Posterior cingulate gyrus (tissue), 11 donors: ENCODE results near the gene ZNF614.
A peak's percentile ranks its signal among the peaks of the same experiment; 100 is the strongest.
"Not testable (repeated sequence)": the region's sequence is repeated elsewhere in the genome, so short reads cannot be mapped to it uniquely, and the experiment has no call there.

Experiments used
- DNase-seq, 10 donors: peaks; one replicate each; pipeline versions ENCODE4 v3.0.0 to v3.0.0-alpha.2; 2020 to 2021; ENCODE audit warnings: mixed read lengths in 3 of 10
- intact Hi-C: fragments of 100-400 bp; cut with DNase I; formaldehyde crosslinking; loops from one replicate; pipeline ENCODE4 v1.15.1; 2023

ZNF614 gene

DNA sequence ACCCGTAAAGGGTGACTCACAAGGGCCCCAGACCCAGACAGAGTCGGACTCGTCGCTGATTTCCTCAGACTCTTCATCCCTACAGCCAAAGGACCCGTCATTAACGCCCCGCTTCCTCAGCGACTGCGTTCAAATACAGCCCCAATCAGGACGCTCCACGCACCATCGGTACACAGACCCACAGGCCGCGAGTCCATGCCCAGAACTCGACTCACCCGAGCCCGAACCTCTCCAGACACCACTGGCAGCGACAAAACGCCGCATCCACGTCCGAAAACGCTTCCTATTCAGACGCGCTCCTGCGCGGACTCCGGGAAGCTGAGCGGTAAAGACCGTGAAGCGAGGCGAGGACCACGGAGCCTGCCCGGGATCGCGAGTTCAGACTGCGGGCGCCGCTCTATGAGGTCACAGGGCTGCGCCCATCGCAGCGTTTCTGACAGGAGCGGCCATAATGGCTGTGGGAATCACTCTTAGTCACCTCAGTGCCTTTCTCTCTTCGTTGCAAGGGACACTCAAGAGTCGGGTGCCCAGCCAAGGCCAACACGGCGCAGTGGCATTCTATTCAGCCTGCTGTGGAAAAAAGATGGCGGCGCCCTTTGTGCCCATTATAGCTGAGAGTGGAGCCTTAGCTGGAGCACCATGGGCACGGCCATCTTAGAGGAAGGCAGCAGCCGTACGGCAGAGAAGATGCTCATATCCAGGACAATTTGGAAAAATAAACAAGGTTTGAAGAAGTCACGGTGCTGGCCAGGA lies at the start of gene ZNF614:
TSS of gene ZNF614 (minus strand) at position 353 of the 753 bp plus-strand sequence. CDS start 2,634 bp downstream, outside the sequence.
- intact Hi-C loops = loop anchor here (1.0 kb wide), 1 partner anchor 20 kb away; the partner anchor contains the start of gene ZNF432

DNA sequence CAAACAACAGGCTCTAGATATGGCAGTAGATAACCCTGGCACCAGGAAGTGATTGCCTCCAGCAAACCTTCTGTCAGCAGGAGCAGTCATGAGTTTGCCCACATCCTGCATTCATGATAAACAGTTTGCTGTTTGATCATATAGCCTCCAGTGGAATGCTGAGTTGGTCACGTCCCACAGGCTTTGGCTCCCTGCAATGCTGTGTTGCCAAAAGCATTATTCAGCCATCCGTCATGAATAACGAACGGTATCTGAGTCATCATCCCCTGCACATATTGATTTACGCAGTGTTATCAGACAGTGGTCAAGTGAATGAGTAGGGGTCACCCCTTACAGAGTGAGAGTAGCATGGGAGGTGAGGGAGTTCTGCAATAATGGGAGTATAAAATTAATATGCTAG lies 42.3 kb upstream of the ZNF614 start:
- intact Hi-C loops = no loop called here
- DNase-seq = no peak

More for the DNA sequence above, at the start of gene ZNF614:
- DNase-seq = peak; percentile 82 to 98 (median 88)

DNA sequence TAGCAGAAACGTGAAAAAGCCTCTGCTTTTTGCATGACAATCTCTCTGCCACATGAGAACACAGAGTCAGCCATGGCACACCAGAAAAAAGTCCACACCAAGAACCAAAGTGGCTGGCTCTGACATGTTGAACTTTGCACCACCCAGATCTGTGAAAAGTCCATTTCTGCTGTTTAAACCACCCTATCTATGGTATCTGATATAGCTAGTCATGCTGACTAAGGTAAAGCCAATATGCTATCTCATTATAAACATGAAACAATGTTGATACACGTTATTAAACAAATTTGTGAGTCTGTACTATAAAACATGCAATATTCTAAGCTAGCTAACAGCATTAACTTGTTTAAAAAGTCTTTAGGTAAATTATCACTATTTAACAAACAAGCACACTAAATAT lies 41.5 kb upstream of the ZNF614 start:
- no peak for DNase-seq
- intact Hi-C loops = no loop called here

DNA sequence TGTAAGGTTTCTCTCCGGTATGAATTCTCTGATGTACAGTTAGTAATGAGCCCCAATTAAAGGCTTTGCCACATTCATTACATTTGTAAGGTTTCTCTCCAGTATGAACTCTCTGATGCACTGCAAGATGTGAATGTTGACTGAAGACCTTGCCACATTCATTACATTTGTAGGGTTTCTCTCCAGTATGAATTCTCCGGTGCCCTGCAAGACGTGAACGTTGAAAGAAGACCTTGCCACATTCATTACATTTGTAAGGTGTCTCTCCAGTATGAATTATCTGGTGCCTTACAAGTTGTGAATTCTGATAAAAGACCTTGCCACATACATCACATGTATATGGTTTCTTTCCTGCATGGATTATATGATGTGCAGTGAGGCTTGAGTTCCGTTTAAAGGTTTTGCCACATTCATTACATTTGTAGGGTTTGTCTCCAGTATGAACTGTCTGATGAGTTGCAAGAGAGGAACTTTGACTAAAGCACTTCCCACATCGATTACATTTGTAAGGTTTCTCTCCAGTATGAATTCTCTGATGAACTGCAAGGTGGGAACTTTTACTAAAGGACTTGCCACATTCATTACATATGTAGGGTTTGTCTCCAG lies 38.2 kb upstream of the ZNF614 start:
- intact Hi-C loops = no loop called here
- no peak for DNase-seq

DNA sequence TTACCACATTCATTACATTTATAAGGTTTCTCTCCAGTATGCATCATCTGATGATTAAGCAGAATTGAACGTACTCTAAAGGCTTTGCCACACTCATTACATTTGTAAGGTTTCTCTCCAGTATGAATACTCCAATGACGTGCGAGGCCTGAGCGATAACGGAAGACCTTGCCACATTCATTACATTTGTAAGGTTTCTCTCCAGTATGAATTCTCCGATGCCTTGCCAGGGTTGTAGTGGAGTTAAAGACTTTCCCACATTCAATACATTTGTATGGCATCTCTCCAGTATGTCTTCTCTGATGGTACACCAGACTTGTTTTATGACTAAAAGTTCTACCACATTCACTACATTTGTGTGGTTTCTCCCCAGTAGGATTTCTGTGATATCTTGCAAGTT lies 37.2 kb upstream of the ZNF614 start:
- DNase-seq = no peak
- intact Hi-C loops = no loop called here

DNA sequence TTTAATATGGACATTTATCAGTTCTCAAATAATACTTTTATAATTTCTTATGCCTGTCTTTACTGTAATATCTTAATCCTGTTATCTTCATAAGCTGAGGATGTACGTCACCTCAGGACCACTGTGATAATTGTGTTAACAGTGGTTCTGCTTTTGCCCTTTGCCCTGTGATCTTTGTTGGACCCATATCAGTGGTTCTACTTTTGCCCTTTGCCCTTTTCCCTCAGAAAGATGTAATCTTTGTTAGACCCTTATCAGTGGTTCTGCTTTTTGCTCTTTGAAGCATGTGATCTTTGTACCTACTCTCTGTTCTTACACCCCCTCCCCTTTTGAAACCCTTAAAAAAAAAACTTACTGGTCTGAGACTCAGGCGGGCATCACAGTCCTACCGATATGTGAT lies 28.3 kb upstream of the ZNF614 start:
- intact Hi-C loops, DNase-seq: not testable (repeated sequence)

DNA sequence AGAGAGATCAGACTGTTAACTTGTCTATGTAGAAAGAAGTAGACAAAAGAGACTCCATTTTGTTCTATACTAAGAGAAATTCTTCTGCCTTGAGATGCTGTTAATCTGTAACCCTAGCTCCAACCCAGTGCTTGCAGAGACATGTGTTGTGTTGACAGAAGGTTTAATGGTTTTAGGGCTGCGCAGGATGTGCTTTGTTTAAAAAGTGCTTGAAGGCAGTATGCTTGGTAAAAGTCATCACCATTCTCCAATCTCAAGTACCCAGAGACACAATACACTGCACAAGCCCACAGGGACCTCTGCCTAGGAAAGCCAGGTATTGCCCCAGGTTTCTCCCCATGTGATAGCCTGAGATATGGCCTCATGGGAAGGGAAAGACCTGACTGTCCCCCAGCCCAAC lies 23.6 kb upstream of the ZNF614 start:
- DNase-seq, intact Hi-C loops: not testable (repeated sequence)

DNA sequence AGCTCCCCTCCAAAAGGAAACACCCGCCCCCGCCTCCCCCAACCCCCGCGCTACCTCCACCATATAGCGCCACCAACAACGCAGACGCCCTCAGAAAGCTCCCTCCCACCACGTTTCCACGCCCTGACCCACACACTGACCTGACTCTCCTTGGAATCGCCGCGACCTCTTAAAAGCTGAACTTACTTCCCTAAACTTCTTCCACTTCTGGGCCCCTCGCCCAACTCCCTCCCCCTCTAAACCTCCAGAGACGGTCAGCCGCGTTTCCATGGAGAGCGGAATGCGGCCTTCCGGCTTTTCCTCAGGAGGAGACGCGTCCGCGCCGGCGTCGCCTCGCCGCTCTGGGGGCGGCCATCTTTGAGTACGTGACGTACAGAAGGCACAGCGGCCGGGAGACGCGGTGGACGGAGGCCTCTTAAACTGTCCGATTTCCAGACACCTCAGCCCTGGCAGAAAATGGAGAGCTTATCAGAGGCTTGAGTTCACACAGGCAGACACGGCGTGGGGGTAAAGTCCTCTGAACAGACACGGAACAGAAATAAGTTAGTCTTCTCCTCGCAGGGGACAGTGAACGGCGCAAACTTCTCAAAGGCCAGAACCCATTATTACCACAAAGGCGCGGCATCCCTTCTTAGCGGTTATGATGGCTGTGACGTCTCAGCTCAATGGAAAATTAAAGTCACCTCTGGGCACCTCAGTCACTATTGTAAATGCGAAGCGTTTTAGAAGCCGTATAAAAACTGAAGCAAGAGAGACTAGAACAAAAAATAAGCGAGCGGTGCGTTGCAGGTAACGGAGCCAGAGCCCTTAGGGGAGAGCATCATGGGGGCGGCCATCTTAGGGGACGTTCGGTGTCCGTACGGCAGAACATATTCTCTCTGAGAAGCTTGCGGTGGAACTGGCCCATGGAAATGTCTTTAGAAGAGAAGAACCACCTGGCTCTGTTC lies 20.6 kb upstream of the ZNF614 start, which contains the start of gene ZNF432:
TSS of gene ZNF432 (minus strand) at position 284 of the 947 bp plus-strand sequence. CDS start 1,970 bp downstream, outside the sequence.
- intact Hi-C loops = loop anchor here (1.0 to 5.0 kb wide), 4 partner anchors 21 to 122 kb away; partner anchors contain the start of genes ZNF350, ZNF613, ZNF614 and ZNF615
- DNase-seq = peak; percentile 88 to 99 (median 90)

DNA sequence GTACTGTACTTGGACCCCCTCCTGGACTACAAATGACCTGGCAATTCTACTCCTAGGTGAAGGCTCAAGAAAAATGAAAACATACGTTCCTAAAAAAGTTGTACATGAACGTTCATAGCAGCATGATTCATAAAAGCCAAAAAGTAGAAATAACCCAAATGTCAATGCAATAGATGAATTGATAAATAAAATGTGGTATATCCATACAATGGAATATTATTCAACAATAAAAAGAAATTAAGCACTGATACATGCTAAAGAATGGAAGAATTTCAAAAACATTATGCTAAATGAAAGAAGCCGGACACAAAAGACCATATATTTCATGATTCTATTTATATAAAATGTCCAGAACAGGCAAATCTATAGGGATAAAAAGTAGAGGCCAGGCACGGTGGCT lies 11.0 kb upstream of the ZNF614 start:
- DNase-seq = no peak
- intact Hi-C loops = no loop called here

DNA sequence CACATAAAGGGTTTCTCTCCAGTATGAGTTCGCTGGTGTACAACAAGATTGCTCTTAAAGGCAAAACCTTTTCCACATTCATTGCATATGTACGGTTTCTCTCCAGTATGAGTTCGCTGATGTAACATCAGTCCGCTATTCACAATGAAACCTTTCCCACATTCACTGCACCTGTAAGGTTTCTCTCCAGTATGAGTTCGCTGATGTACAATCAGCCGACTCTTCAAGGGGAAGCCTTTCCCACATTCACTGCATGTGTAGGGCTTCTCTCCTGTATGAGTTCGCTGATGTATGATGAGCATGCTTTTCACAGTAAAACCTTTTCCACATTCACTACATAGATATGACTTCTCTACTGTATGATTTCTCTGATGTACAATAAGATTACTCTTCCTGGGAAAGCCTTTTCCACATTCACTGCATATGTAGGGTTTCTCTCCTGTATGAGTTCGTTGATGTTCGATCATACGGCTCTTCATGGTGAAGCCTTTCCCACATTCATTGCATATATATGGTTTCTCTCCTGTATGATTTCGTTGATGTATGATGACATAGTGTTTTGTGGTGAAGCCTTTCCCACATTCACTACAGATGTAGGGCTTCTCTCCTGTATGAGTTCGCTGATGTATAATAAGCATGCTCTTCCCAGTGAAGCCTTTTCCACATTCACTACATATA lies 6.0 kb upstream of the ZNF614 start:
- intact Hi-C loops = no loop called here
- no peak for DNase-seq

DNA sequence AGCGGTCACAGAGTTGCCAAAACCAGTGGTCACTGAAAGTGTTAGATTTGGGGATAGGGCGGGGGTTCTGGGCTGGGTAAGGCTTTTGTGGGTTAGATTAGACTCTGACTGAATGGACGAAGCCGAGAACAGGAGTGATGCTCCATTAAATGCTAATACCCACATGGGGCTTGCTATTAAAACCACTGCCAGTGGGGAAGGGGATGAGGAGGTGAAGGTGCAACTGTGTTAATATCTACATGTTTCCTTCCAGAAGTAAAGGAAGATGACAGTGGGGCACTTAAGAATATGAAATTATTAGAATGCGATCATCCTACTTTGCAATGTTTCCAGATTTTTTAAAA lies 573 bp upstream of the ZNF614 start:
- no peak for DNase-seq
- intact Hi-C loops = loop anchor here (1.0 kb wide), 1 partner anchor 20 kb away; the partner anchor contains the start of gene ZNF432

DNA sequence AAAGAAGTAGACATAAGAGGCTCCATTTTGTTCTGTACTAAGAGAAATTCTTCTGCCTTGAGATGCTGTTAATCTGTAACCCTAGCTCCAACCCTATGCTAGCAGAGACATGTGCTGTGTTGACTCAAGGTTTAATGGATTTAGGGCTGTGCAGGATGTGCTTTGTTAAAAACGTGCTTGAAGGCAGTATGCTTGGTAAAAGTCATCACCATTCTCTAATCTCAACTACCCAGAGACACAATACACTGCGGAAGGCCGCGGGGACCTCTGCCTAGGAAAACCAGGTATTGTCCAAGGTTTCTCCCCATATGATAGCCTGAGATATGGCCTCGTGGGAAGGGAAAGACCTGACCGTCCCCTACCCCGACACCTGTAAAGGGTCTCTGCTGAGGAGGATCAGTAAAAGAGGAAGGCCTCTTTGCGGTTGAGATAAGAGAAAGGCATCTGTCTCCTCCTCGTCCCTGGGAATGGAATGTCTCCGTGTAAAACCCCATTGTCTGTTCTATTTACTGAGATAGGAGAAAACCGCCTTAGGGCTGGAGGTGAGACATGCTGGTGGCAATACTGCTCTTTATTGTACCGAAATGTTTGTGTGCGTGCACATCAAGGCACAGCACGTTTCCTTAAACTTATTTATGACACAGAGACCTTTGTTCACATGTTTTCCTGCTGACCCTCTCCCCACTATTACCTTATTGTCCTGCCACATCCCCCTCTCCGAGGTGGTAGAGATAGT lies 1.8 kb downstream of the ZNF614 start:
- DNase-seq, intact Hi-C loops: not testable (repeated sequence)

DNA sequence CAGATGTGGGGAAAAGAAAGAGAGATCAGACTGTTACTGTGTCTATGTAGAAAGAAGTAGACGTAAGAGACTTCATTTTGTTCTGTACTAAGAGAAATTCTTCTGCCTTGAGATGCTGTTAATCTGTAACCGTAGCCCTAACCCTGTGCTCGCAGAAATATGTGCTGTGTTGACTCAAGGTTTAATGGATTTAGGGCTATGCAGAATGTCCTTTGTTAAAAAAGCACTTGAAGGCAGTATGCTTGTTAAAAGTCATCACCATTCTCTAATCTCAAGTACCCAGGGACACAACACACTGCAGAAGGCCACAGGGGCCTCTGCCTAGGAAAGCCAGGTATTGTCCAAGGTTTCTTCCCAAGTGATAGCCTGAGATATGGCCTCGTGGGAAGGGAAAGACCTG lies 3.7 kb downstream of the ZNF614 start:
- intact Hi-C loops = not testable (repeated sequence)

DNA sequence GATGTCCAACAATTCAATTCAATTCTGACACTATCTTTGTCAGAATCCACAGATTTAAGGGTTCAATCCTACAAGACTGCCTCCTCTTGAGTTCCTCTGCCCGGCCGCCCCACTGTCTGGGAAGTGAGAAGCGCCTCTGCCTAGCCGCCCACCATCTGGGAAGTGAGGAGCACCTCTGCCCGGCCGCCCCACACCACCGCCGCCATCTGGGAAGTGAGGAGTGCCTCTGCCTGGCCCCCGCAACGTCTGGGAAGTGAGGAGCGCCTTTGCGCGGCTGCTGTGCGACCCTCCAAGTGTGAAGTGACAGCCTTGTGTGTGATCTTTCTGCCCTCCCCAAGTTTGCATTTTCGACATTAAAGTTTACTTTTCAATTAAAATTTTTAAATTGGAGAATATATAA lies 6.0 kb downstream of the ZNF614 start:
- intact Hi-C loops = no loop called here
- DNase-seq = peak in 1 of 10 donors; percentile 83

More for the DNA sequence above, 3.7 kb downstream of the ZNF614 start:
- not testable (repeated sequence) for DNase-seq

DNA sequence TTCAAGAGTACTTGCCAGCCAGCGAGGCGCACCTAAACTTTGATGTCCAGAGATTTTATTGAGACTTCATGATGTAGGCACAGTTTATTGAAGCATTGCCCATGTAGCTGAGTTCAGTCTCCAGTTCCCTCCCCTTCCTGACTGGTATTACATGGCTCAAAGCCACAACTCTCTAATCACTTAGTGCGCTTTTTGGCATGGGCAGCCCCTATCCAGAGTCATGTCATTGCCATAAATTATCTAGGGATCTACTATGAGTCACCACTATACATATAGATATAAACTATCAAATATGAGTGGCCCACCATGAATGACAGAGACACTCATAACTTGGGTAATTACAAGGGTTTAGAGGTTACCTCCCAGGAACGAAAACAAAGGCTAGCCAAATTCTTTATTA lies 7.7 kb downstream of the ZNF614 start:
- intact Hi-C loops = no loop called here
- DNase-seq = no peak

DNA sequence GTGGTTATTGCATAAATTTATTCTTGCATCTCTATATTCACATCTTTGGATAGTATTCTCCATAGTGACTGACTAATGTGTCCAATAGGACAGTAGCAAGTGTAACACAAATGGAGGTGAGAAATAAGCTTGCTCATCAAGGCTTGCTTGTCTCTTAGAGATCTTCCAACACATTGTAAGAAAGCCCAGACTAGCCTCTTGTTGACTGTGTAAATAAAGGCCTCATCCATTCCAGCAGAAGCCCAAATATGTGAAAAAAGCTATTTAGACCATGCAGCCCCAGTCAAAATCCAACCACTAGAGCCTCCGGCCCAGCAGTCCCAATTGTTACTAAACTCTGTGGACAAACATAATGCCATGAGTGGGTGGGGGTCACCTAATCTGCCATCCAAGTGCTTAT lies 17.5 kb downstream of the ZNF614 start:
- DNase-seq = no peak
- intact Hi-C loops = no loop called here

DNA sequence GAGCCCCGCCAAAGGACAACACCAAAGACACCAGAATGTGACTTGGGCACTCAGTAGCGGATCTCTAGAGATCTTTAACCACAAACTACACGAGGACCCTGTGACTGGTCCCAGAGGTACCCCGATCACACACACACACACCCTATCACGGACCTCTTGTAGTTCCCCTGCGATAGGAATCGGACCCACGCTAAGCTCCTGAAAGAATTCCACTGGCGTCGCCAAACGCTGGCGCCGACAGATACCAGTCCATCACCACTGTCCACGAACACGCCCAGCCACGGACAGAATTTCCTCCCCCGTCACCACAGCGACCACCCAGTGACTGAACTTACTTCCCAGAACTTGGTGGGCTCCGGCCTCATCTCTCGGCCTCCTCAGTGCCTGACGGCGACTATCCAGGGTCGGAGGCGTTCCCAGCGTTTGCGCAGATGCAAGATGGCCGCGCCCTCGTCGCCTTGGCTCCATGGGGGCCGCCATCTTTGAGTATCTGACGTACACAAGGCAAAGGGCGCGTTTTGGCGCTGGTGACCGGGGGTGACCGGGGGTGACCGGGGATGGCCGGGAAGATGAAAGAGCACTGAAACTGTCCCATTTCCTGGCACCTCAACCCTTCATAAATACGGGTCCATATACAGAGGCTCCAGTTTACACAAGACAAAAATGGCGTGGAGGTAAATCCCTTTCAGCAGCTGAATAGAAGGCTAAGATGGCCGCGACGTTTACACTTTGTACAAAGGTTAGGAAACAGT lies 20.2 kb downstream of the ZNF614 start, which contains the start of gene ZNF615:
TSS of gene ZNF615 (minus strand) at position 406 of the 752 bp plus-strand sequence. CDS start 4,500 bp downstream, outside the sequence.
- intact Hi-C loops = loop anchor here (5.0 kb wide), 1 partner anchor 39 kb away; the partner anchor contains the start of gene ZNF432

DNA sequence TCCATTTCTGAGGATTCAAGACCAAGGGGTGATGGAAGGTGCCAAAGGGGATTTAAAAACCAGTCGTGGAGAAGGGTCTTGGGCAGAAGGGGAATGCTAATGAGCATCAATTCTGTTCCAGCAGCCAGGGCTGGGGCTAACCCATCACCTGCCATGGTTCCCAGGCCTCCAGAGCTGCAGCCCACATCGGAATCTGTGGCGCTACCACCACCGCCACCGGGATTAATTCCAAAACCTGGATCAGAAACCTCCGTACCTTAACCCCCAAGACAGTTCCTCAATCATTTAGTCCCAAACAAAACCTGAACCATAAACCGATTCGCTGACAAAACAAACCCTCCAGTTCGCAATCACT lies 20.8 kb downstream of the ZNF614 start:
- peak in 3 of 10 donors; percentile 10 to 81 (median 73) for DNase-seq
- intact Hi-C loops = loop anchor here (5.0 kb wide), 1 partner anchor 40 kb away; the partner anchor contains the start of gene ZNF432

More for the DNA sequence above, 20.2 kb downstream of the ZNF614 start, which contains the start of gene ZNF615:
- DNase-seq = peak; percentile 89 to 99 (median 94)
